T-cell (primary cell): ENCODE measurements around the gene UGT3A2. TPM values are rescaled to one million over a fixed set of nuclear protein-coding genes. Genes with fewer than 3 reads are reported as not detected.

Experiments
- ATAC-seq, 4 experiments: fragments of 200-7000 bp in 3 of 4; fragments of 150-1000 bp in 1 of 4; cut with Tn5 transposase; replicated peaks in 1 of 4; 1 replicate in 3 of 4; 2 replicates in 1 of 4; pipeline ENCODE4 v1.10.0; 2021; ENCODE audit warnings: moderate library complexity in 3 of 4, mild to moderate bottlenecking in 2 of 4, moderate number of reproducible peaks in 1 of 4
- CTCF ChIA-PET, 2 donors: fragments of 300-600 bp; sonication (Branson Sonifier 250); formaldehyde crosslinking; loops; one replicate each; lab custom pipeline; 2022; ENCODE audit warnings: antibody characterized with exemption in 2 of 2; lab: Charles Lee
- POLR2A ChIA-PET, 2 donors: fragments of 300-600 bp; sonication (Branson Sonifier 250); formaldehyde crosslinking; loops; one replicate each; lab custom pipeline; 2022; ENCODE audit warnings: antibody characterized with exemption in 2 of 2; lab: Charles Lee
- DNase-seq, 35 experiments: peaks; one replicate each; pipeline versions ENCODE4 v3.0.0 to v3.0.0-alpha.2; 2013 to 2023
- H3K27ac ChIP-seq: one replicate; pipeline ENCODE4 v1.5.1; 2013; ENCODE audit warnings: low read length
- H3K27me3 ChIP-seq, 2 experiments: replicated peaks in 1 of 2; 1 replicate in 1 of 2; 2 replicates in 1 of 2; pipeline versions ENCODE4 v1.6.1 to v1.7.0; 2013; ENCODE audit warnings: low read length in 1 of 2, mixed read lengths in 1 of 2; ENCODE audit not compliant: control insufficient read depth in 2 of 2, insufficient read depth in 2 of 2; ENCODE audit errors: extremely low read depth in 1 of 2
- H3K36me3 ChIP-seq, 2 donors: 1 replicate in 1 of 2; 2 replicates in 1 of 2; pipeline versions ENCODE4 v1.6.1 to v1.7.0; 2013; ENCODE audit warnings: low read length in 1 of 2; ENCODE audit not compliant: control insufficient read depth in 2 of 2, insufficient read depth in 1 of 2; ENCODE audit errors: extremely low read depth in 1 of 2
- H3K4me1 ChIP-seq, 2 experiments: 1 replicate in 1 of 2; 2 replicates in 1 of 2; pipeline versions ENCODE4 v1.6.1 to v1.7.0; 2013; ENCODE audit warnings: low read length in 2 of 2, mixed read lengths in 1 of 2; ENCODE audit not compliant: insufficient read depth in 2 of 2, control insufficient read depth in 1 of 2; ENCODE audit errors: extremely low read depth in 1 of 2
- H3K4me3 ChIP-seq, 2 donors: 1 replicate in 1 of 2; 2 replicates in 1 of 2; pipeline versions ENCODE4 v1.5.1 to v1.7.0; 2013; ENCODE audit warnings: mild to moderate bottlenecking in 2 of 2, low read length in 1 of 2, moderate library complexity in 1 of 2; ENCODE audit not compliant: control insufficient read depth in 1 of 2; ENCODE audit errors: extremely low read depth in 1 of 2
- H3K9me3 ChIP-seq: 2 replicates; pipeline ENCODE4 v1.7.0; 2013
- H3K27ac Mint-ChIP-seq, 2 donors: one replicate each; pipeline ENCODE4 v1.8.0; 2020 to 2021; ENCODE audit warnings: mild to moderate bottlenecking in 2 of 2, mixed read lengths in 2 of 2
- H3K27me3 Mint-ChIP-seq, 2 donors: one replicate each; pipeline ENCODE4 v1.8.0; 2021 to 2022; ENCODE audit warnings: mixed read lengths in 2 of 2
- H3K36me3 Mint-ChIP-seq: one replicate; pipeline ENCODE4 v1.8.0; 2021; ENCODE audit warnings: mixed read lengths
- H3K4me1 Mint-ChIP-seq, 3 donors: one replicate each; pipeline ENCODE4 v1.8.0; 2020 to 2022; ENCODE audit warnings: mixed read lengths in 3 of 3, mild to moderate bottlenecking in 1 of 3
- H3K4me3 Mint-ChIP-seq, 3 donors: one replicate each; pipeline ENCODE4 v1.8.0; 2020 to 2022; ENCODE audit warnings: mild to moderate bottlenecking in 3 of 3, mixed read lengths in 3 of 3, moderate library complexity in 3 of 3
- H3K9me3 Mint-ChIP-seq, 3 donors: one replicate each; pipeline ENCODE4 v1.8.0; 2020 to 2022; ENCODE audit warnings: mixed read lengths in 3 of 3
- WGBS: methylation state at CpG from one replicate; pipeline ENCODE4 v1.1.5; 2013; ENCODE audit warnings: missing lambda C conversion rate; ENCODE audit not compliant: insufficient coverage; 5-methylcytosine and 5-hydroxymethylcytosine counted together
- total RNA-seq, 35 experiments: library from RNA in 6 of 35; stranded (reverse) in 6 of 35; fragments of 120-200 nt in 1 of 35; gene quantifications; one replicate each; pipeline versions ENCODE4 v1.2.1 to v1.2.4 and lab custom pipeline; 2013 to 2026

Gene UGT3A2
- total RNA-seq: not detected
- not detected for total RNA-seq (2013)
- 0 to 0.07 (median 0) reads per million in 29 experiments for total RNA-seq (lab: John Stamatoyannopoulos, UW)

DNA sequence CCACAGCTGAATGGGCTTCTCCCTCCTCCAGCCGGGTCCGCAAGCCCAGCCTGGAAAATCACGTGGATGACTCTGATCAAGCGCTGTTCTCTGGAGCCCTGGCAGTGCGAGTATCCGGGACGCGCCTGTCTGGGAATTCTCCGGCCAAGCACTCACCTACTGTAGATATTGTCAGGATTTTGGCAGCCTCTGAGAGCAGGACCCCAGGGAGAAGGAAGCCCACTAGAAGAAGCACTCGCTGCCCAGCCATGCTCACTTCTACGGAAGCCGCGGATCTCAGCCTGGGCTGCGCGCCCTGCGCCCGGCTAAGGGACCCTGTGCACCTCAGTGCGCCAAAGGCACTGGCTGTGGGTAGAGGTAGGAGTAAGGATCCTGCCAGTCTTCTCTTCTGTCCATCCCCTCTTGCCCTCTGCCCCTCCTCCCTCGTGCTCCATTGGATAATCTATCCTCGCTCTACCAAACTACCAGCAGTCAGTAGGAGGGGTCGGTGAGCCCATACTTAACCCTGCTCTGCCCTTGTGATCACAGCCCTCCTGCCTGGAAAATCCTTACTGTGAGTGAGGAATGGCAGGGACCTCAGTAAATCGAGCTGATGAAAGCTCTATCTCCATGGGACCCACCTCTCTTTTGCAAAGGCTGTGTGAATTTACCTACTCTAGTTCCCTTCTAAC lies at the start of gene UGT3A2:
TSS of gene UGT3A2 (minus strand) at position 343 of the 671 bp plus-strand sequence. CDS start at position 250, 93 bp downstream.
- Histone ChIP-seq H3K27ac (no peak within 1 kb of the TSS), H3K4me3 (peak within 1 kb of the TSS in 1 of 2 donors; percentile 36), H3K36me3 (no peaks in the 10 kb centered on the region), H3K27me3 (peaks cover 2 to 20% of the 10 kb centered on the region in 2 experiments), H3K4me1 (peaks cover 2 to 9% of the 10 kb centered on the region in 2 experiments), H3K9me3 (no peaks in the 10 kb centered on the region)
- H3K9me3 Mint-ChIP-seq: no peaks in the 10 kb centered on the region
- H3K4me3 Mint-ChIP-seq: peak within 1 kb of the TSS in 1 of 3 donors; percentile 39
- no peak for DNase-seq
- peaks cover 23 to 27% of the 10 kb centered on the region in 2 donors for H3K27me3 Mint-ChIP-seq
- CTCF ChIA-PET: no interaction called here
- peaks cover 15 to 23% (median 18%) of the 10 kb centered on the region in 3 donors for H3K4me1 Mint-ChIP-seq
- no peak within 1 kb of the TSS for H3K27ac Mint-ChIP-seq
- ATAC-seq: no peak
- H3K36me3 Mint-ChIP-seq: no peaks in the 10 kb centered on the region
- POLR2A ChIA-PET: no interaction called here
- WGBS: 7% methylated on average over 13 of the region's 22 CpGs

GRCh38 chr5:36111238-36111637 lies 44.6 kb upstream of the UGT3A2 start:
- no peaks in the 10 kb centered on the region for H3K4me1 ChIP-seq
- Mint-ChIP-seq H3K9me3 (no peaks in the 10 kb centered on the region), H3K27me3 (no peaks in the 10 kb centered on the region), H3K36me3 (peaks cover 64% of the 10 kb centered on the region), H3K27ac (no peak overlapping the region), H3K4me1 (no peaks in the 10 kb centered on the region), H3K4me3 (no peak overlapping the region)
- no CpG with 5 or more reads among the region's 1 CpG for WGBS
- CTCF ChIA-PET: interaction anchor here in 1 of 2 donors (0.8 kb wide), 1 partner anchor 32 kb away, joined by 3 read pairs; no protein-coding TSS in a partner anchor
- no peak for ATAC-seq
- no peaks in the 10 kb centered on the region for H3K9me3 ChIP-seq
- no peak for DNase-seq
- POLR2A ChIA-PET: no interaction called here
- H3K4me3 ChIP-seq: no peak overlapping the region
- peaks cover 0 to 43% of the 10 kb centered on the region in 2 donors for H3K36me3 ChIP-seq
- H3K27me3 ChIP-seq: no peaks in the 10 kb centered on the region
- no peak overlapping the region for H3K27ac ChIP-seq

GRCh38 chr5:36108758-36109460 lies 42.2 kb upstream of the UGT3A2 start:
- no peak overlapping the region for H3K27ac Mint-ChIP-seq
- ChIA-PET POLR2A (no interaction called here), CTCF (no interaction called here)
- H3K27me3 Mint-ChIP-seq: no peaks in the 10 kb centered on the region
- no peak overlapping the region for H3K4me3 Mint-ChIP-seq
- Histone ChIP-seq H3K36me3 (peaks cover 0 to 58% of the 10 kb centered on the region in 2 donors), H3K27ac (no peak overlapping the region), H3K4me3 (no peak overlapping the region), H3K4me1 (no peaks in the 10 kb centered on the region), H3K27me3 (no peaks in the 10 kb centered on the region), H3K9me3 (no peaks in the 10 kb centered on the region)
- H3K36me3 Mint-ChIP-seq: peaks cover 65% of the 10 kb centered on the region
- WGBS: no CpG with 5 or more reads among the region's 3 CpGs
- ATAC-seq (no peak), DNase-seq (no peak)
- H3K9me3 Mint-ChIP-seq: no peaks in the 10 kb centered on the region
- H3K4me1 Mint-ChIP-seq: no peaks in the 10 kb centered on the region

DNA sequence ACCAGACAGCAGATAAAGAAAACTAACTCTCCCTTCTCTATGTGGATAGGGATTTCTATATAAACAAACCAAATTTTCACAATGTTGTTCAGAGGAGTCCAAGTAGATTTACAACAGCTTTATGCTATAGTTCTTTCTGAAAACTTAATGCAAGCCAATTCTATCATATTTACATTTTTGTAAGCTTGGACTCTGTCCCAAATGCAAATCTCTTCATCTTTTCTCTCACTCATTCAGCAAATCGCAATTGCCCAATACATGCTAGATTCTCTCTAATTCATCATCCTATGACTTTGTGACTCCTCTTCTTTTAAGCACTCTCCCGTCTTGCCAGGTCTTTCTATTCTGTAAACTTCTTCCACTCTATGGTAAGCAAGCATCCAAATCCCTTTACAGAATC lies 39.1 kb upstream of the UGT3A2 start:
- Mint-ChIP-seq H3K27me3 (no peaks in the 10 kb centered on the region), H3K36me3 (peaks cover 60% of the 10 kb centered on the region), H3K27ac (no peak overlapping the region), H3K4me3 (no peak overlapping the region), H3K4me1 (no peaks in the 10 kb centered on the region), H3K9me3 (no peaks in the 10 kb centered on the region)
- H3K4me1 ChIP-seq: no peaks in the 10 kb centered on the region
- H3K36me3 ChIP-seq: peaks cover 3 to 52% of the 10 kb centered on the region in 2 donors
- H3K9me3 ChIP-seq: no peaks in the 10 kb centered on the region
- WGBS: 73% methylated on average over 2 of the region's 2 CpGs
- H3K27me3 ChIP-seq: no peaks in the 10 kb centered on the region
- no peak for DNase-seq
- CTCF ChIA-PET: no interaction called here
- POLR2A ChIA-PET: no interaction called here
- no peak overlapping the region for H3K27ac ChIP-seq
- no peak overlapping the region for H3K4me3 ChIP-seq
- ATAC-seq: no peak

GRCh38 chr5:36099748-36100147 lies 33.1 kb upstream of the UGT3A2 start:
- Mint-ChIP-seq H3K4me3 (no peak overlapping the region), H3K4me1 (no peaks in the 10 kb centered on the region), H3K36me3 (peaks cover 24% of the 10 kb centered on the region), H3K9me3 (no peaks in the 10 kb centered on the region), H3K27me3 (no peaks in the 10 kb centered on the region), H3K27ac (no peak overlapping the region)
- Histone ChIP-seq H3K9me3 (no peaks in the 10 kb centered on the region), H3K27ac (no peak overlapping the region), H3K4me3 (no peak overlapping the region), H3K36me3 (peaks cover 3 to 11% of the 10 kb centered on the region in 2 donors), H3K4me1 (no peaks in the 10 kb centered on the region), H3K27me3 (no peaks in the 10 kb centered on the region)
- CTCF ChIA-PET: no interaction called here
- POLR2A ChIA-PET: no interaction called here
- DNase-seq (no peak), ATAC-seq (no peak)
- WGBS: no CpG with 5 or more reads among the region's 3 CpGs

- no peak for DNase-seq
- no peak overlapping the region for H3K27ac Mint-ChIP-seq
- H3K4me3 Mint-ChIP-seq: no peak overlapping the region
- no peaks in the 10 kb centered on the region for H3K36me3 ChIP-seq
- H3K4me3 ChIP-seq: no peak overlapping the region
- no peaks in the 10 kb centered on the region for H3K27me3 Mint-ChIP-seq
- no peaks in the 10 kb centered on the region for H3K27me3 ChIP-seq
- no peaks in the 10 kb centered on the region for H3K4me1 Mint-ChIP-seq
- ChIA-PET POLR2A (no interaction called here), CTCF (no interaction called here)
- H3K9me3 Mint-ChIP-seq: peaks cover 2 to 5% (median 4%) of the 10 kb centered on the region in 3 donors
- peaks cover 7% of the 10 kb centered on the region for H3K36me3 Mint-ChIP-seq
- no peaks in the 10 kb centered on the region for H3K9me3 ChIP-seq
- no peak overlapping the region for H3K27ac ChIP-seq
- ATAC-seq: no peak
- no peaks in the 10 kb centered on the region for H3K4me1 ChIP-seq
Observed at GRCh38 chr5:36096486-36096885, 29.8 kb upstream of the UGT3A2 start.
